ENCODE results near the gene MBD4.

The MBD4 gene

GRCh38 chr3:129432036-129432435, 7.7 kb downstream of the MBD4 start:
- TF ChIP-seq ZC3H10 (CRISPR knock-in tag; IDR thresholded peaks at IDR 0.05) (no peak), ISL1 (CRISPR knock-in tag; IDR thresholded peaks at IDR 0.05) (no peak), ZNF8 (CRISPR knock-in tag; IDR thresholded peaks at IDR 0.05) (no peak), BACH2 (CRISPR knock-in tag; IDR thresholded peaks at IDR 0.05; ENCODE audit: borderline replicate concordance) (no peak), ARNTL (CRISPR knock-in tag; IDR thresholded peaks at IDR 0.05; ENCODE audit: borderline replicate concordance, low read depth) (no peak)
- no peak for ATAC-seq

GRCh38 chr3:129429602-129430001, 10.1 kb downstream of the MBD4 start:
- ATAC-seq, result no peak
- TF ChIP-seq POU6F1 (CRISPR knock-in tag; IDR thresholded peaks at IDR 0.05; ENCODE audit: borderline replicate concordance, low read depth) (no peak), SNAI2 (CRISPR knock-in tag; IDR thresholded peaks at IDR 0.05) (no peak), ESRRG (CRISPR knock-in tag; IDR thresholded peaks at IDR 0.05) (no peak), TCF4 (CRISPR knock-in tag; IDR thresholded peaks at IDR 0.05; ENCODE audit: borderline replicate concordance) (no peak), CREB5 (CRISPR knock-in tag; IDR thresholded peaks at IDR 0.05; ENCODE audit: low read depth) (no peak), ZNF565 (CRISPR knock-in tag; conservative IDR thresholded peaks at IDR 0.05; ENCODE audit: low read depth) (no peak), CSDC2 (CRISPR knock-in tag; IDR thresholded peaks at IDR 0.05) (no peak), TSHZ2 (CRISPR knock-in tag; IDR thresholded peaks at IDR 0.05) (no peak), ZFP3 (CRISPR knock-in tag; IDR thresholded peaks at IDR 0.05) (no peak), BACH2 (CRISPR knock-in tag; IDR thresholded peaks at IDR 0.05; ENCODE audit: borderline replicate concordance) (no peak), PPARA (CRISPR knock-in tag; IDR thresholded peaks at IDR 0.05; ENCODE audit: borderline replicate concordance) (no peak), ZNF8 (CRISPR knock-in tag; IDR thresholded peaks at IDR 0.05) (no peak), RARB (CRISPR knock-in tag; IDR thresholded peaks at IDR 0.05) (no peak), CSRNP3 (CRISPR knock-in tag; IDR thresholded peaks at IDR 0.05) (no peak), ISL1 (CRISPR knock-in tag; IDR thresholded peaks at IDR 0.05) (no peak)

- TF ChIP-seq PPARA (CRISPR knock-in tag; IDR thresholded peaks at IDR 0.05; ENCODE audit: borderline replicate concordance), result no peak
- no peak for TF ChIP-seq GLIS3 (CRISPR knock-in tag; IDR thresholded peaks at IDR 0.05)
- TF ChIP-seq CSDC2 (CRISPR knock-in tag; IDR thresholded peaks at IDR 0.05), result no peak
- TF ChIP-seq POU6F1 (CRISPR knock-in tag; IDR thresholded peaks at IDR 0.05; ENCODE audit: borderline replicate concordance, low read depth), result no peak
- no peak for TF ChIP-seq TSHZ2 (CRISPR knock-in tag; IDR thresholded peaks at IDR 0.05)
- TF ChIP-seq OSR1 (CRISPR knock-in tag; IDR thresholded peaks at IDR 0.05), result no peak
- no peak for TF ChIP-seq TOX (CRISPR knock-in tag; IDR thresholded peaks at IDR 0.05; ENCODE audit: borderline replicate concordance)
- no peak for TF ChIP-seq SNAI2 (CRISPR knock-in tag; IDR thresholded peaks at IDR 0.05)
- TF ChIP-seq TCF4 (CRISPR knock-in tag; IDR thresholded peaks at IDR 0.05; ENCODE audit: borderline replicate concordance), result no peak
- no peak for TF ChIP-seq ZNF565 (CRISPR knock-in tag; conservative IDR thresholded peaks at IDR 0.05; ENCODE audit: low read depth)
- no peak for TF ChIP-seq ESRRG (CRISPR knock-in tag; IDR thresholded peaks at IDR 0.05)
- no peak for TF ChIP-seq ZFP3 (CRISPR knock-in tag; IDR thresholded peaks at IDR 0.05)
- TF ChIP-seq CSRNP3 (CRISPR knock-in tag; IDR thresholded peaks at IDR 0.05), result no peak
- no peak for TF ChIP-seq RARB (CRISPR knock-in tag; IDR thresholded peaks at IDR 0.05)
- TF ChIP-seq ISL1 (CRISPR knock-in tag; IDR thresholded peaks at IDR 0.05), result no peak
- ATAC-seq, result no peak
Observed at GRCh38 chr3:129429080-129429451, 10.7 kb downstream of the MBD4 start.
